HPDE6-E6E7 (cell line): ENCODE results near the gene AICDA.
"Not testable (repeated sequence)": the region's sequence is repeated elsewhere in the genome, so short reads cannot be mapped to it uniquely, and the experiment has no call there.

Source experiments
- DNase-seq: peaks from one replicate; pipeline ENCODE4 v3.0.0; 2011; ENCODE audit warnings: missing footprints; ENCODE audit errors: extremely low spot score

Gene AICDA

DNA sequence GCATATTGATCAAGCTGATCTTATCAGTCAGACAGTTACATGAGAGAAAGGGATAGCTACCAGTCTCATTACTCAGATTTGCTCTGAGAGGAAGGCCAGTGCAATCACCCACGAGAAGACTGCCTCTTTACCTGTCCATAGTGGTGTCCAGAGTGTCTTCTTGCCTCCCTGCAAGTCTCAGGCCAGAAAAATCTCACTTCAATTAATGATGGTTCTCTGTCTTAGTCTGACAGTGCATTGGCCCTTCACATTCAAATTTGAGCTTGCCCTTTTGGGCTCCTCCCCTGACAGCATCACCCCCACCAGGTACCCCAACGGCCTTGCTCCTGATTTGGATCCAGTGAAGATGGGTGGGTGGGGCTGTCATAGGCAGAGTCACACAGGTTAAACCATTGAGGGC lies at the start of gene AICDA:
TSS of gene AICDA (minus strand) at position 231 of the 400 bp plus-strand sequence. CDS start at position 139, 92 bp downstream.
- no peak for DNase-seq

DNA sequence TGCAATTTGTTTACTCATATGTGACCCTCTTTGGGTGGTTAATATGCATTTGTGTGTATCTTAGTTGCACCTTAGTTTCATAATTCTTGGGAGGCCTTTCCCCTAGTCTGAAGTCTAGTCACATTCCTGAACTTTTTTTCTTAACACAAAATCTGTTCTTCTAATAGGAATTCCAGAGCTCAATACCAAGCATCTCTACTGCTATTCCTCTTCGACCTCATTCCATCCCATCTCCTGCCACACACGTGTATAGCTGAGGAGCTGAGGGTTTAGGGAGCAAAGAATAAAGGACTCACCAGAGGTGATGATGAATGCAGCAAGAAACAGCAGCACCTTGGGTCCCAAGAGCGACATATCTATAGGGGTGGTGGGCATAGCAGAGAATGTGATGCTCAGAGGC lies 49.1 kb upstream of the AICDA start:
- DNase-seq = no peak

DNA sequence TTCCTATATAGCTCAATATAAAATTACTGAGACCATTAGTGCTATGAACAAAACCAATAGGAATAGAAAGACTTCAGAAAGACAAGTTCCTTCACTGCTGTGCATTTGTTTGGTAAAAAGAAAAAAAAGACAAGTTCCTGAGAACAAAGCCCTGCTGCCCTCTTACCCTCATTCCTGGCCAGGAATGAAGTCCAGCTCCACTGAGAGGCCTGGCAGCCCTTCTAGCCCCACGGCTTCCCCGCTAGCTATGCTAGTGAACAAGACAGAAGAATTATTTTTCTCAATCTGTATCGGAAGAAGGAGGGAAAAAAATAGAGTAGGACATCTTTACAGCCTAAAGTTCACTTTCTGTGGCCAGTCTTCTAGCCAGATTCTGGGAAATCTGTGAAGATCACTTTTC lies 48.4 kb upstream of the AICDA start:
- no peak for DNase-seq

DNA sequence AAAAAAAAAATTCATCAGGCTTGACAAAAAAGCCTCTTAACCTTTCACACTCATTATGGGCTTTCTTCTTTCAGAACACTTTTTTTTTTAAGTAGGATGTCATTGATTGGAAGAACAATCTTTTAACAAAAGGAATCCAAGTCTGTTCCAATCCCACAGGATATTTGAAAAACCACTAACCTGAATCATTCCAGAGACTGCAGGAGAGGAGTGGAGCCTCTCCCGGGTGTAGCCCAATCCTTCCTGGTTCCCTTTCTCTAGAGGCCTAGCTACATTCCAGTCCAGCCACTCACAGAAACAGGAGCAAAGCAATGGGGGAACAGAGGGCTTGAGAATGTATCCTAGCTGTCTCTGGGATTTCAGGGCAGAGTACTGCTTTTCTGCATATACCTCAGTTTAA lies 45.7 kb upstream of the AICDA start:
- DNase-seq = peak; percentile 50

DNA sequence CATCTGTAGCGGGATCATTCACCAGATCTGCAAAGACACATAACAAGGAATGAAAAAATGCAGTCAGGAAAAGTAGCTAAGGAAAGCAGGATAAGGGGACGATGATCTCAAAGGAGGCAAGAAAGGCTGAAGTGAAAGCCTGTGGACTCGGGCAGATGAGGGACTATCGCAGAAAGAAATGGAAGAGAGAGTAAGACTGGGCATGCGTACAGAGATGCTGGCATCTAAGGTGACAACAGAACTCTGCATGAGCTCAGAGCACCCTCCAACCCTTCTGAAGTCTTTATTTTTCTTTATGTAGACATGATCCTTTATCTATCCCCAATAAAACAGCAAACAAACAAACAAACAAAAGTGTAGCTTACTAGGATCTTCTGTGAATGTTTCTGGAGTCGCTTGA lies 42.8 kb upstream of the AICDA start:
- DNase-seq = no peak

DNA sequence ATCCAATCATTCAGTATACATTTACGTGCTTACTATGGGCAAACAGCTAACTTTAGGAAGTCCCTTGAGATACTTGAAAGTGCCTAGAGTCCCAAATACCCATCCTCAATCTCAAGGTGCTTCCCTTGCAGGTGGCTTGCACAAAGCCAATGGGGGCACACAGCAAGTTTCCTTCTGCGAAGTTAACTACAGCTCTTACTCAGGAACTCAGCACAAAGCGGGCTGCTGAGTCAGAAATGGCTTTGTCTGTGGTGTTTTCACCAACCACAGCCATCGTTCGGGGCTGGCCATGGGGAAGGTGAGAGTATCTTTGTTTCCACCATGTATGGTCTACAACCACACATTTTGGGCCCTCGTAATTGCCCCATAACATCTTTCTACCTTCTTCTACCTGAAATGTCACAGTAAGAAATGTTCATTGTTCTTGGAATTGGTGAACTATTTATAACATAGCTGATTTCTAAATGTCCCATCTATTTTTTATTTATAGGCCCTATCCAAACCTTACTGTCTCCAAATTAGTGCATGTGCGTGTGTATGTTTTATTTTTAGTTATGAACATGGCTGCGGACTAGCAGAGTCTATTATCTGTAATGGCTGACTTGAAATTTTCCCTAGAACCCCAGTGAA lies 36.0 kb upstream of the AICDA start:
- no peak for DNase-seq

DNA sequence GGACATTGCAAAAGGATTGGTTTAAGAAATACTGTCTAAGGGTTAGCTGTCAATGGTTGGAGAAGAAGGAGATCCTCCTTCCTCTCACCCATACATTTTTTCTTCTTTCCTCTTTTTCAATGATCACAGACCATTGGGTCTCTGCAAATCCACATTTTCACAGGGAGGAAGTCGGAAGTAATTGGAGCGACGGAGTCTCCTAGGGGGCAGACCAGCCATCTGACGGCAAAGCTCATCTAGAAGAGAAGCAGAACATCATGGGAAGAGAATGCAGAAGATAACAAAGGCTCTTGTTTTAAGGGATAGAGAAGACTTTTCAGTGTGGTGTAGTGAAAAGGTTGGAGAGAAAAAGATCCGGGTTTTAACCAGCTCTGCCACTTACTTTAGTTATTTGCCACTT lies 35.3 kb upstream of the AICDA start:
- DNase-seq = no peak

DNA sequence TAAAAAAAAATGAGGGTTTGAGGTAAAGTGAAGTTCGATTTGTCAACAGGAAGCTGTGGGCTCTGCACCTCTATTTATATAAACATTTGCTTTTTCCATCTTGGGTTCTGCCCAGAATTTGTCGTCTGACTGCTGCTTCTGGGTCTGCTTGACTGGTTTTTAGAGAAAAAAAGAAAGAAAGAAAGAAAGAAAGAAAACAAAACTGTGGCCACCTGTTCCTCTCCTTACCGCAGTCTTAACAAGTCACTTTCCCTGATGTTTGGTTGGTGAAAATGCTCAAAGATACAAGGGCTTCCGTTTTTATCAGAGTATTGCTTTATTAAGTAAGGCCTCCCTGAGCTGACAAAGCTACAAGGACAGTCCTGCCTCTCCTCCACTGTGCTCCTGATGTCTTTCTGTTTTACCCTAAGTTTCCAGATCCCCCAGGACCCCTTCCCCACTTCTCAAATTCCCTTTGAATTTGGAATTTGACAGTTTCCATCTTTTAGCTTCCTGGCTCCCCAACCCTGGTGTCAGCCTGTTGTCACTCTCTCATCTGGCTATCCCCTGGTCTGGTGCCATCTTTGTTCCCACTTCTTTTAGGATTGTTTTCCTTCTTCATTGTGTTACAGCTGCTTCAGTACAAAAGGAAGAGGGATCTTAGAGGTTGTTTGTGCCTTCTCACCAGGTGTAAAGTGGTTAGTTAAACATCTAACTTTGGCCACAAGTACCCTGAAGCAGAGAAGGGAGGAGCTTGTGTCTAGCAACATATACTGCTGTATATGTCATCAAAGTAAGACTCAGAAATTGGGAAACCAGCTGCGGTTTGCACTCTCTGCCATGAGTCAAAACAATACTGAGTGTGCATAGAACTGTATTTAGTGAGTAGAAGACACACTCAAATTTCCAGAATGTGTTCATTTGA lies 31.9 kb upstream of the AICDA start:
- DNase-seq = peak; percentile 20

DNA sequence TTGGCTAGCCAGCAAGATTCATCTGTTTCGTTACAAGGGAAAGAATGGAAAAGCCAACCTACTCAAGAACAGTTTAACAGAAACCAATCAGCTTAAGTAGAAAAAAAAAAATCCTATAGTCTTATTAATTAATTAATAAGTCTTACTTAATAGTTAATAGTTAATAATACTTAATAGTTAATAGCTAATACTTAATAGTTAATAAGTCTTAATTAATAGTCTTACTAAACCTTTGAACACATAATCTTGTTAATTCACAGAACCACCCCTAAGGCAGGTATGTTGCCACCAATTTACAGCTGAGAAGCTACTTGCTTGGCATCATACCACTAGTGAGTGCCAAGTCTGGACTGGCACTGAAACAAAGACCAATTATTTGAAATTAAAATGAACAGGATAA lies 30.1 kb upstream of the AICDA start:
- DNase-seq = no peak

DNA sequence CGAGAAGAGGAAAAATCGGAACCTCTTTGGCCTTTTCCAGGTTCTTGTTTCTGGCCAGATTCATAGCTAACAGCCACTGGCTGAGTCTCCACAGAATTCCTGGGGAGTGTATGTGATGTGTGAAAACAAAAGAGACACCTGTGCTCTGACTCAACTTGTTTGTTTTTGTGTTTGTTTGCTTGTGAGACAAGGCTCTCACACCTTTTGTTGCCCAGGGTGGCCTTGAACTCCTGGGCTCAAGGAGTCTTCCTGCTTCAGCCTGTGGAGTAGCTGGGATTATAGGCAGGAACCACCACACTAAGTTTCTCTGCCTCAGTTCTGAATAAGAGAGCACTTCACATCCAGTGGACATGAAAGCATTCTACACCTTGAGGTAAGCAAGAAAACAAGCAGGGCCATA lies 27.3 kb upstream of the AICDA start:
- no peak for DNase-seq

DNA sequence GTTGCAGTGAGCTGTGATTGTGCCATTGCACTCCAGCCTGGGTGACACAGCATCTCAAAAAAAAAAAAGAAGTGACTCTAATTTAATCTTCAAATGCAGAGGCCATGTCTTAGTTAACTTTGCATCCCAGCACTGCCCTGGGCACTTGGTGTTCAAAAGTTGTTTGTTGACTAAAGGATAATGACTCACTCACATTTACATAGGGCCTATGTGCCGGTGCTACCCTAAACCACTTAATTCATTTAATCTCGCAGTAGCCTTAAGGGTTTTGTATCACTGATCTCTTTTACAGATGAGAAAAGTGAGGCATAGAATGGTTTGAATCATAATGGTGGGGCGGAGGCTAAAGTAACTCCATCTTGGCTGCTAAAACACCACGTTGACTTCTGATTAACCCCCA lies 26.3 kb upstream of the AICDA start:
- DNase-seq = no peak

DNA sequence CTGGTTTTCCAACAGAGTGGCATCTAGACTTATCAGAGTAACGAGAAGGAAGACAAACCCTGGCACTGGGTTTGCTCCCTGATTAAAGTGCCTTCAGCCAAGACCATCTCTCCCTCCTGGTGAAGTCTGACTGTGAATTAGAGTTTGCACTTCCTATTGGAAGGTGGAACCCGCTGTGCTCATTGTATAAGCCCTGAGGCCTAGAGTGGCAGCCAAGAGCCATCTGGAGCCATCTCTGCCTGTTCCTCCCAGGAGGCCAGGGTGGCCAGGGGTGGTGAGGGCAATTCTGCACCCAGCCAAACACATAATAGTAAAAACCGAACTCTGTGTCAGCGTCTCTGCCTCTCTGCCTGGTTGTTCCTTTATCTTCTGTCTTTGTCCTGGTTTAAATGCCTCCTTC lies 25.0 kb upstream of the AICDA start:
- no peak for DNase-seq

DNA sequence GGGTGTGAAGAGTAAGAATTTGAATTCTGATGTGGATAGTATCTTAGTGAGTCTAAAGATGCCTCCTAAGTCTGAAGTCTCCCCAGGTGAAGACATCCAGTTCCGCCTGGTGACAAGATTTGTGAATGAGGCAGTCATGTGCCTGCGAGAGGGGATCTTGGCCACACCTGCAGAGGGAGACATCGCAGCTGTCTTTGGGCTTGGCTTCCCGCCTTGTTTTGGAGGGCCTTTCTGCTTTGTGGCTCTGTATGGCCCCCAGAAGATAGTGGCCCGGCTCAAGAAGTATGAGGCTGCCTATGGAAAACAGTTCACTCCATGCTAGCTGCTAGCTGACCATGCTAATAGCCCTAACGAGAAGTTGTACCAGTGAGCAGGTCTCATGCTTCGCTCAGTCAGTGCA lies 24.6 kb upstream of the AICDA start:
- no peak for DNase-seq

DNA sequence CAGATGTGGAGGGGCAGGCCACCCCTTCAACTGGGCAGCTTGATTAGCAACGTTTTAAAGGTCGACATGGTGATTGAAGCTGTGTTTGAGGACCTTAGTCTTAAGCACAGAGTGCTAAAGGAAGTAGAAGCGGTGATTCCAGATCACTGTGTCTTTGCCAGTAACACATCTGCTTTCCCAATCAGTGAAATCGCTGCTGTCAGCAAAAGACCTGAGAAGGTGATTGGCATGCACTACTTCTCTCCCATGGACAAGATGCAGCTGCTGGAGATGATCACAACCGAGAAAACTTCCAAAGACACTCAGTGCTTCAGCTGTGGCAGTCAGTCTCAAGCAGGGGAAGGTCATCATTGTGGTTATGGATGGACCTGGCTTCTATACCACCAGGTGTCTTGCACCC lies 23.9 kb upstream of the AICDA start:
- no peak for DNase-seq

DNA sequence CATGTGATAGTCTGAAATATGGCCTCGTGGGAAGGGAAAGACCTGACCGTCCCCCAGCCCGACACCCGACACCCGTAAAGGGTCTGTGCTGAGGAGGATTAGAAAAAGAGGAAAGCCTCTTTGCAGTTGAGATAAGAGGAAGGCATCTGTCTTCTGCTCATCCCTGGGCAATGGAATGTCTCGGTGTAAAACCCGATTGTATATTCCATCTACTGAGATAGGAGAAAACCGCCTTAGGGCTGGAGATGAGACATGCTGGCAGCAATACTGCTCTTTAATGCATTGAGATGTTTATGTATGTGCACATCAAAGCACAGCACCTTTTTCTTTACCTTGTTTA lies 23.3 kb upstream of the AICDA start:
- DNase-seq = not testable (repeated sequence)

DNA sequence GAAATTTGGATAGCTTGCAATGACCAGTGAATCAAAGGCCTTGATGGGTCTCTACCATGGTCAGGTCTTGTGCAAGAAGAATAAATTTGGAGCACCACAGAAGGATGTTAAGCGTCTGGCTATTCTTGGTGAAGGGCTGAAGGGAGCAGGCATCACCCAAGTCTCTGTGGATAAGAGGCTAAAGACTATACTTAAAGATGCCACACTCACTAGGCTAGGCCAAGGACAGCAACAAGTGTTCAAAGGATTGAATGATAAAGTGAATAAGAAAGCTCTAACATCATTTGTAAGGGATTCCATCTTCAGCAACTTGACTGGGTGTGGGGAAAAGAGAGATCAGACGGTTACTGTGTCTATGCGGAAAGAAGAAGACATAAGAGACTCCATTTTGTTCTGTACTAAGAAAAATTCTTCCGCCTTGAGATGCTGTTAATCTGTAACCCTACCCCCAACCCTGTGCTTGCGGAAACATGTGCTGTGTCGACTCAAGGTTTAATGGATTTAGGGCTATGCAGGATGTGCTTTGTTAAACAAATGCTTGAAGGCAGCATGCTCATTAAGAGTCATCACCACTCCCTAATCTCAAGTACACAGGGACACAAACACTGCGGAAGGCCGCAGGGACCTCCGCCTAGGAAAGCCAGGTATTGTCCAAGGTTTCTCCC lies 22.8 kb upstream of the AICDA start:
- DNase-seq = not testable (repeated sequence)

DNA sequence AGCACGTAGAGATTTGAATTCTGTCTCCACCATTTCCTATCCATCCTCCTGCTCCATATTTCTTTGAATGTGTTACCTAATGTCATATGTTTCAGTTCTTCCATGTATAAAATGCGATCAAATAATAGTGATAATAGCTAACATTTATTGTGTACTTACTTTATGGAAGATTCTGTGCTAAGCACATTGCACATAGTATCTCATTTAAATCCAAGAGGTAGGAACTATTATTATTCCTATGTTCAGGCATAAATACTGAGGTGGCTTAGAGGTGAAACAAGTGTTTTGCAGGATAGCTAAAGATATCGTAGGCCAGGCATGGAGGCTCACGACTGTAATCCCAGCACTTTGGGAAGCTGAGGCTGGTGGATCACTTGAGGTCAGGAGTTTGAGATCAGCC lies 17.5 kb upstream of the AICDA start:
- no peak for DNase-seq

DNA sequence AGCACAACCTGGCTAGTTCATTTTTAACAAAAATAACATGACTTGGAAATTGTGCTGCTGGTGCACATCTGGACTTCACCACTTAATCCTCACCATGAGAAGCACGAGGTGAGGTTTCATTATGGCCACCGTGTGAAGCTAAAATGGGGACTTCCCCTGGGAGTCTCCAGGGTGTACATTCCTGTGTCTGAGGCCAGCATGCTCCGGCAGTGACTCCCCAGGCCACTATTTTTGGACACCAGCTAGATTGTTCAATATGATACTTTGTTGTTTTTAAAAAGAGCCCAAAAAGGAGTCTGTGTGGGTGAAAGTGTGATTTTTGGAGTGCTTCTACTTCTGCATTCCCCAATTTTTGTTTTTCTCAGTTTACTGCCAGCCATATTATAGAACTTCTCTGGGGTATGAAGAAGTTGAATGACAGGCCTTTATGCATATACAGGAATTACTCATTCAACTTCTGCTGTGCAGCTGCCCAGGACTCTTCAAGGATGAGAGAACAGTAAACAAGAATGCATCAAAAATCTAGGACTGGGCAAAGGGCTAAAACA lies 16.9 kb upstream of the AICDA start:
- DNase-seq = no peak

DNA sequence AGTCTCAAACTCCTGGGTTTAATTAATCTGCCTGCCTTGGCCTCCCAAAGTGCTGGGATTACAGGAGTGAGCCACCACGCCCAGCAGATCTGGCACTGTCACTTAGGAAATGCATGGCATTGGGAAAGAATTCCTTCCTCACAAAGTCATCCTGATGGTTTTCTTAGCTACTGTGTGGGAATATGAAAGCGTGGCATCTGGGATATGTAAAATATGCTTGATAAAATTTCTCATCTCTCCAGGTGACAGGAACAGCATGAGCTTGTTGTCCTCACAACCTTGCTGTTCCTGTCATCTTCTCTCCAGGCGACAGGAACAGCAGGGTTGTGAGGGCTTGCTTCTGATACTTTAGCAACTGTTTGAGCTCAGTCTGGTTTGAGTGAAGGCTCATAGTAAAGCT lies 16.1 kb upstream of the AICDA start:
- no peak for DNase-seq

DNA sequence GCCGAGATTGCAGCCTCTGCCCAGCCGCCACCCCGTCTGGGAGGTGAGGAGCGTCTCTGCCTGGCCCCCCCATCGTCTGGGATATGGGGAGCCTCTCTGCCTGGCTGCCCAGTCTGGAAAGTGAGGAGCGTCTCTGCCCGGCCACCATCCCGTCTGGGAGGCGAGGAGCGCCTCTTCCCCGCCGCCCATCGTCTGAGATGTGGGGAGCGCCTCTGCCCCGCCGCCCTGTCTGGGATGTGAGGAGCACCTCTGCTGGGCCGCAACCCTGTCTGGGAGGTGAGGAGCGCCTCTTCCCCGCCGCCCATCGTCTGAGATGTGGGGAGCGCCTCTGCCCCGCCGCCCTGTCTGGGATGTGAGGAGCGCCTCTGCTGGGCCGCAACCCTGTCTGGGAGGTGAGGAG lies 12.1 kb upstream of the AICDA start:
- DNase-seq = not testable (repeated sequence)

DNA sequence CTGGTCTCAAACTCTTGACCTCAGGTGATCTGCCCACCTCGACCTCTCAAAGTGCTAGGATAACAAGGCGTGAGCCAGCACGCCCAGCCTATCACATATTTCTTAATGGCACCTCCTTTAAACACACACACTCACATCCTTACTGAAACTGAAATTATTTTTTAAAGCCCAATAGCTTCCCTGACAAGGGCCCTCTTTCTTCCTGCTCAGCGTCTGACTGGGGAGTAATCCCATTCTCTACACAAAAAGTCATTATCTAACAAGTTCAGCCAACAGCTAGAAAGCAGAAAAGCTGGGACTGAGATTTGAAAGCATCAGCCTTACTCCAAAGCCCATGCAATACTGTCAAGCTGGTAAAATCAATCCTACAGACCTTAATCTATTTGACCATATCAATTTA lies 10.0 kb upstream of the AICDA start:
- no peak for DNase-seq

DNA sequence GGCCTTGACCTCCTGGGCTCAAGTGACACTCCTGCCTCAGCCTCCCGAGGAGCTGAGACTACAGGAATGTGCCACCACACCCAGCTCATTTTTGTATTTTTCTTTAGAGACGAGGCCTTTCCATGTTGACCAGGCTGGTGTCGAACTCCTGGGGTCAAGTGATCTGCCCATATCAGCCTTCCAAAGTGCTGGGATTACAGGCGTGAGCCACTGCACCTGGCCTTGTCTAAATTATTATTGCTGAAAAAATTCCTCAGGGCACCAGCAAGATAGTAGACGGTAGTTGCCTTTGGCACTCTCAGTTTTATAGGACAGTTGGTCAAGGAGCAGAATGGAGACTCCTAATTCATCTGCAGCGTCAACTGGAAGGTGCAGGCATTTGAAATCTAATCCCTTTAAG lies 2.5 kb upstream of the AICDA start:
- DNase-seq = no peak

DNA sequence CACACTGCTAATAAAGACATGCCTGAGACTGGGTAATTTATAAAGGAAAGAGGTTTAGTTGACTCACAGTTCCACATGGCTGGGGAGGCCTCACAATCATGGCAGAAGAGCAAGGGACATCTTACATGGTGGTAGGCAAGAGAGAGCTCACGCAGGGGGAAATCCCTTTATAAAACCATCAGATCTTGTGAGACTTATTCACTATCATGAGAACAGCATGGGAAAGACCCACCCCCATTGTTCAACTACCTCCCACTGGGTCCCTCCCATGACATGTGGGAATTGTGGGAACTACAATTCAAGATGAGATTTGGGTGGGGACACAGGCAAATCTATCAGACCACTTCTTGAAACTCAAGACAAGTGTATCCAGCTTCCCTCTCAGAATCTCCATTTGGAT lies 1.2 kb upstream of the AICDA start:
- not testable (repeated sequence) for DNase-seq
